IPS-15b (cell line): Measurements from ENCODE around the gene CSTPP1.
"Not testable (repeated sequence)": the region's sequence is repeated elsewhere in the genome, so short reads cannot be mapped to it uniquely, and the experiment has no call there.

ENCODE experiments used
- H3K27me3 ChIP-seq: one replicate; pipeline ENCODE4 v1.6.1; 2013; ENCODE audit warnings: low read length; ENCODE audit not compliant: control insufficient read depth, insufficient read depth
- H3K36me3 ChIP-seq: one replicate; pipeline ENCODE4 v1.6.1; 2013; ENCODE audit warnings: low read length; ENCODE audit not compliant: control insufficient read depth, insufficient read depth
- H3K4me1 ChIP-seq: one replicate; pipeline ENCODE4 v1.6.1; 2013; ENCODE audit warnings: mild to moderate bottlenecking, low read length; ENCODE audit not compliant: control insufficient read depth, insufficient read depth
- H3K4me3 ChIP-seq: one replicate; pipeline ENCODE4 v1.5.1; 2013; ENCODE audit warnings: low read depth, low read length
- H3K9ac ChIP-seq: one replicate; pipeline ENCODE4 v1.6.1; 2013; ENCODE audit warnings: low read depth, mild to moderate bottlenecking, low read length
- H3K9me3 ChIP-seq: one replicate; pipeline ENCODE4 v1.6.1; 2013; ENCODE audit warnings: mild to moderate bottlenecking, low read length; ENCODE audit not compliant: control insufficient read depth, insufficient read depth

Gene CSTPP1

GRCh38 chr11:47183031-47183856 is 246.7 kb downstream of the CSTPP1 start:
- Histone ChIP-seq H3K9ac (no peak overlapping the region), H3K4me1 (peaks cover 8% of the 10 kb centered on the region), H3K9me3 (no peaks in the 10 kb centered on the region), H3K4me3 (no peak overlapping the region), H3K36me3 (peaks cover 23% of the 10 kb centered on the region), H3K27me3 (peaks cover 6% of the 10 kb centered on the region)

GRCh38 chr11:47183969-47184368 is 247.4 kb downstream of the CSTPP1 start:
- peak overlapping the region; percentile 74 for H3K4me3 ChIP-seq
- no peak overlapping the region for H3K9ac ChIP-seq
- no peaks in the 10 kb centered on the region for H3K9me3 ChIP-seq
- H3K36me3 ChIP-seq: peaks cover 16% of the 10 kb centered on the region
- H3K4me1 ChIP-seq: peaks cover 8% of the 10 kb centered on the region
- peaks cover 8% of the 10 kb centered on the region for H3K27me3 ChIP-seq

GRCh38 chr11:47184711-47185304 is 248.2 kb downstream of the CSTPP1 start:
- H3K9ac ChIP-seq: peak overlapping the region; percentile 76
- H3K36me3 ChIP-seq: peaks cover 10% of the 10 kb centered on the region
- H3K4me1 ChIP-seq: peaks cover 6% of the 10 kb centered on the region
- H3K9me3 ChIP-seq: no peaks in the 10 kb centered on the region
- peak overlapping the region; percentile 74 for H3K4me3 ChIP-seq
- H3K27me3 ChIP-seq: peaks cover 8% of the 10 kb centered on the region

GRCh38 chr11:47185305-47186075 is 248.9 kb downstream of the CSTPP1 start:
- peaks cover 5% of the 10 kb centered on the region for H3K4me1 ChIP-seq
- peaks cover 5% of the 10 kb centered on the region for H3K36me3 ChIP-seq
- peak overlapping the region; percentile 74 for H3K4me3 ChIP-seq
- H3K27me3 ChIP-seq: peaks cover 8% of the 10 kb centered on the region
- H3K9ac ChIP-seq: peak overlapping the region; percentile 81
- no peaks in the 10 kb centered on the region for H3K9me3 ChIP-seq

GRCh38 chr11:47186076-47186699 is 249.6 kb downstream of the CSTPP1 start, which contains the start of gene PACSIN3:
TSS of gene PACSIN3 (minus strand) at chr11:47186434. CDS start at chr11:47182727, 3,707 bp downstream.
- Histone ChIP-seq H3K36me3 (peaks cover 5% of the 10 kb centered on the region), H3K9ac (peak within 1 kb of the TSS; percentile 81), H3K27me3 (peaks cover 8% of the 10 kb centered on the region), H3K4me3 (peak within 1 kb of the TSS; percentile 74), H3K4me1 (peaks cover 5% of the 10 kb centered on the region), H3K9me3 (no peaks in the 10 kb centered on the region)

GRCh38 chr11:47186700-47187695 is 250.4 kb downstream of the CSTPP1 start:
- peaks cover 5% of the 10 kb centered on the region for H3K4me1 ChIP-seq
- peak overlapping the region; percentile 14 for H3K9ac ChIP-seq
- H3K36me3 ChIP-seq: peaks cover 5% of the 10 kb centered on the region
- no peaks in the 10 kb centered on the region for H3K9me3 ChIP-seq
- H3K27me3 ChIP-seq: peaks cover 8% of the 10 kb centered on the region
- peak overlapping the region; percentile 66 for H3K4me3 ChIP-seq

GRCh38 chr11:47187723-47188122 is 251.2 kb downstream of the CSTPP1 start:
- no peak overlapping the region for H3K9ac ChIP-seq
- H3K4me1 ChIP-seq: peaks cover 5% of the 10 kb centered on the region
- H3K4me3 ChIP-seq: peak overlapping the region; percentile 66
- H3K9me3 ChIP-seq: no peaks in the 10 kb centered on the region
- peaks cover 5% of the 10 kb centered on the region for H3K36me3 ChIP-seq
- H3K27me3 ChIP-seq: peaks cover 8% of the 10 kb centered on the region

- peaks cover 8% of the 10 kb centered on the region for H3K27me3 ChIP-seq
- H3K36me3 ChIP-seq: peaks cover 4% of the 10 kb centered on the region
- no peak overlapping the region for H3K9ac ChIP-seq
- no peak overlapping the region for H3K4me3 ChIP-seq
- peaks cover 5% of the 10 kb centered on the region for H3K4me1 ChIP-seq
- no peaks in the 10 kb centered on the region for H3K9me3 ChIP-seq
These were observed 251.7 kb downstream of the CSTPP1 start for GRCh38 chr11:47188259-47188658.

- Histone ChIP-seq H3K4me3 (no peak overlapping the region), H3K9ac (no peak overlapping the region), H3K36me3 (no peaks in the 10 kb centered on the region), H3K4me1 (peaks cover 2% of the 10 kb centered on the region), H3K9me3 (no peaks in the 10 kb centered on the region), H3K27me3 (peaks cover 8% of the 10 kb centered on the region)
These were observed 252.7 kb downstream of the CSTPP1 start for GRCh38 chr11:47189100-47189834.

- not testable (repeated sequence) for H3K9ac ChIP-seq, H3K4me1 ChIP-seq, H3K9me3 ChIP-seq, H3K27me3 ChIP-seq, H3K4me3 ChIP-seq, H3K36me3 ChIP-seq
These were observed 254.6 kb downstream of the CSTPP1 start for GRCh38 chr11:47191137-47191536.
